D721Med (cell line): ENCODE data around the gene KRT85.

ENCODE experiments used
- DNase-seq: peaks from one replicate; pipeline ENCODE4 v3.0.0; 2011; ENCODE audit warnings: low spot score; ENCODE audit not compliant: insufficient read length
- FAIRE-seq: peaks from 2 replicates; lab custom pipeline; 2011; peaks lifted over from hg19 to GRCh38; lab: Jason Lieb, UNC
- TF ChIP-seq, protein P1 (sequence below): IDR thresholded peaks from 2 replicates; pipeline ENCODE4 v1.5.1; 2012; ENCODE audit warnings: mild to moderate bottlenecking, control low read depth; ENCODE audit not compliant: insufficient read depth; ENCODE audit errors: missing control alignments

The KRT85 gene

DNA sequence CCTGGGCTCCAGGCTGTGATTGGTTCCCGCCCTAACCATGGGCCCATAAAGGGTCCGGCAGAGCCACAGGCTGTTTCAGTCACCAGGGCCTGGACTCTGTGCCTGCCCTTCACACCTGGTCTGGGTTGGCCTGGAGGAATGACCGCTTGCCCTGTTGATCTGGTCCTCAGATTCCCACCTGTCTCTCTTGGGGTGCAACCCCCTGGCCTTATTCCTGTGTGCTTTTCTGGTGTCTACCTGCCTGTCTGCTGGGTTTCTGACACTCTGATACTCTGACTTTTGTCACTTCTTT is 43.2 kb downstream of the KRT85 start:
- TF ChIP-seq, protein P1, sequence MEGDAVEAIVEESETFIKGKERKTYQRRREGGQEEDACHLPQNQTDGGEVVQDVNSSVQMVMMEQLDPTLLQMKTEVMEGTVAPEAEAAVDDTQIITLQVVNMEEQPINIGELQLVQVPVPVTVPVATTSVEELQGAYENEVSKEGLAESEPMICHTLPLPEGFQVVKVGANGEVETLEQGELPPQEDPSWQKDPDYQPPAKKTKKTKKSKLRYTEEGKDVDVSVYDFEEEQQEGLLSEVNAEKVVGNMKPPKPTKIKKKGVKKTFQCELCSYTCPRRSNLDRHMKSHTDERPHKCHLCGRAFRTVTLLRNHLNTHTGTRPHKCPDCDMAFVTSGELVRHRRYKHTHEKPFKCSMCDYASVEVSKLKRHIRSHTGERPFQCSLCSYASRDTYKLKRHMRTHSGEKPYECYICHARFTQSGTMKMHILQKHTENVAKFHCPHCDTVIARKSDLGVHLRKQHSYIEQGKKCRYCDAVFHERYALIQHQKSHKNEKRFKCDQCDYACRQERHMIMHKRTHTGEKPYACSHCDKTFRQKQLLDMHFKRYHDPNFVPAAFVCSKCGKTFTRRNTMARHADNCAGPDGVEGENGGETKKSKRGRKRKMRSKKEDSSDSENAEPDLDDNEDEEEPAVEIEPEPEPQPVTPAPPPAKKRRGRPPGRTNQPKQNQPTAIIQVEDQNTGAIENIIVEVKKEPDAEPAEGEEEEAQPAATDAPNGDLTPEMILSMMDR = no peak
- no peak for FAIRE-seq
- DNase-seq = no peak

DNA sequence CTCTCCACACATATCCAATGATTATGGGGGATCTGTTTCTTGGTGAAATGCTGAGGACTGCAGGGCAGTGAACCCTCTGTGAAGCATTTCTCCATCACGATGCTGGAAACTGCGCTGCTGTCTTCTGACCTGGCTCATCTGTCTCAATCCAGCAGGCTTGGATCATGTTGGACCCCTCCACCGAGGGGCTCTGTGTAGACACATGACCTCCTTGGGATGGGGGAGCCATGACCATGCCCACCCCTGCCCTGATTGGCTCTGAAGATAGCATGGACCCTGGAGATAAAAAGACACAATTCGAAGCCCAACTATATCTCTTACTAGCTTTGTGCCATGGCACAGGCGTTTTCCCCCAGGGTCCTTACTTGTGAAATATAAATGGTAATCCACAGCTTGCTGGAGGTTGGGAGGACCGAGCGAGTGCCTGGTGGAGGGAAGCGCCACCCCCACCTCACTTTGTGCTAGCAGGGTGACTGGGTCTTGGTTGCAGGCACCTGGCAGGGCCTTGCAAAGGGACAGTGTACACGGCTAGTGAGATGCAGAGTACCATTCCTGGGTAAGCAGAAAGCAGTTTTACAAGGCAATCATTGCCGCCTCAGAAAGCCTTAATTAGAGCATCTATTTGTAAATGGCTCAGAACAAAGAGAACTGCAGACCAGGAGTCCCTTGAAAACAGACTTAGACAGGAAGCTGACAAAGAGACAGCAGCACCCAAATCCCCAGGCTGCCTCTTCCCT is 43.7 kb downstream of the KRT85 start:
- TF ChIP-seq, protein P1 = no peak
- FAIRE-seq (no peak), DNase-seq (no peak)

DNA sequence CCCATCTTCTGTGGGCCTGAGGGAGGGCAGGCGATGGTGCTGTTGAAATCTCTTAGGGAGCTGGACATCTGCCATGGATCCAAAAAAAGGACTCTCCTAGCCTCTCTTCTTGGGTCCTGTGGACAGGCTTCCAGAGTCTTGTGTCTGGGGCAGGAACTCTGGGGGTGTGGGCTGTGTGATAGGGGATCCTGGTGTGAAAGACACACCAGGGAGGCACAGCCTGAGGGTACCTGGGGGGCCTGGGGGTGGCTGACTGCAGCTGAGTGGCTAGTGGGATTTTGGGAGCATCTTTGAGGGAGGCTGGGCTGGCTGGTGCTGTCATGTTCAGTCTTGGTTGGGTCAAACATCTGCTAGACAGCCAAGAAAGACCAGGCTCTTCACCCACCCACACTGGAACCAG is 44.3 kb downstream of the KRT85 start:
- no peak for FAIRE-seq
- DNase-seq = no peak
- TF ChIP-seq, protein P1 = no peak

DNA sequence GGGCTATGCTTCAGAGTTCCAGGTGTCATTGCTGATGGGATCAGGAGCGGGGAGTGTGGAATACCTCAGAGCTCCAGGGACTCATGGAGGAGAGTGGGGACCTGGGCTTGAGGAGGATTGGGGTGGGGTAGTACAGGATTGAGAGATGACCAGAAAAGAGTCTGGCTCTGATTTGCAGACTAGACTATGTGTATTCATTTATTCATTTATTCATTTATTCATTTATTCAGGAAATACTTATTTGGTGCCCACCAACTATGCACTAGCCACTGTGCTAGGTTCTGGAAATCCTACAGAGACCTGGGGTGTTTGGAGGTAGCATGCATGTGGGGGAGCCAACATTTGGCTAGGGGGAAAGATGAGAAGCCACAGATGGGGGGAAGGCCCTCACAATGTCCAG is 45.2 kb downstream of the KRT85 start:
- no peak for DNase-seq
- FAIRE-seq = no peak
- TF ChIP-seq, protein P1 = no peak

DNA sequence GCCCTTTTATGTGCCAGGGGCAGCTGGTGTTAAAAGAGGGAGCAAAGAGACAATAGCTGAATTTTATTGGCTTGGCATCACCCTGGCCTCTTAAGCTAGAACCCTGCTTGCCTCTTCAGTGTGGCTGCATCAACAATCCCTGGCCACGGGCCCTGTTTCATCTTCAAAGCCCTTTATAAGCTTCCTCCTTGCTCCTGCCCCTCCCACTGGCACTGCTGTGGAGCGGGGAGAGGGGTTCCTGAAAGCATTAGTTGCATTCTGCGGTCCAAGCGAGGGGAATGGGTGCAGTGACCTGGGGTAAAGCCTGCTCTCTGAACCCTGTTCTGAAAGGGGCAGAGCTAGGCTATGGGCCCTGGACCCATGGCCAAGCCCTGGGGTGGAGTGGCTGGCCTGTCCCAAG is 45.9 kb downstream of the KRT85 start:
- FAIRE-seq (no peak), DNase-seq (no peak)
- TF ChIP-seq, protein P1 = no peak

DNA sequence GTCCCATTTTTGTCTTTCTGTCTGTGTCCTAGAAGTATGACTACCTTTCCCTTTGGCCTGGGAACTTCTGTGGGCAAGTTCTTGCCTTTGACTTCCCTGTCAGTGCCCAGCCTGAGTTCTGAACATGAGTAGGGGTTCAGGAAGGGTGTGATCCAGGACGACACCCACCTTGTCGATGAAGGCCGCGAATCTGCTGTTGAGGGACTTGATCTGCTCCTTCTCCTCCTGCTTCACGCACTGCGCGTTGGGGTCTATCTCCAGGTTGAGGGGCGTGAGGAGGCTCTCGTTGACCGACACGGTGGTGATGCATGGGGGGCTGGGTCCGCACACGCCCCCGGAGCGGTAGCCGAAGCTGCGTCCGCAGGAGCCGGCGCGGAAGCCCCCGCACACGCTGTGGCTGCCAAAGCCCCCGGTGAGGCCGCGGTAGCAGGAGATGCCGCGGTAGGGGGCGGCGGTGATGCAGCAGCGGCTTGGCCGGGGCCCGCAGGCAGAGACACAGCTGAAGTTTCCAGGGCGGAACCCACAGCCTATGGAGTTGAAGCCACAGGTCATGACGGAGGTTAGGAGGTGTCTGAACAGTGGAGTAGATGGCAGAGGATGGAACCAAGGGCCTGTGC is 46.4 kb downstream of the KRT85 start, which contains the start of gene KRT83:
TSS of gene KRT83 (minus strand) at position 615 of the 617 bp plus-strand sequence. CDS start at position 552, 63 bp downstream.
- FAIRE-seq = no peak
- TF ChIP-seq, protein P1 = no peak
- no peak for DNase-seq

DNA sequence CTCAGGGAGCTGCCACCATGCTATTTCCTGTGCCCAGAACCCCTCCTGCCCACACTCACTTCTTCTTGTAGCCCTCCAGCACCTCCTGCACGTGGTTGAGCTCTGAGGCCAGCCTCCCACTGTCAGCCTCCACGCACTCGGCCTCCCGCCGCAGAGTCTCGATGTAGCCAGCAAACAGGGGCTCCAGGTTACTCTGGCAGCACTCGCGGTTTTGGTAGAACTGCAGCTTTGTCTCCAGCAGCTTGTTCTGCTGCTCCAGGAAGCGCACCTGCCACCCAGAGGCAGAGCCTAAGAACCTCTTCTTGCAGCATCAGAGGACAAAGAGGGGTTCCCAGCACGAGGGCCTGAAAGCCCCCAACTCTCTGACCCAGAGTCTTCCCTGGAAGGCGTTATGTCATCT is 48.2 kb downstream of the KRT85 start:
- FAIRE-seq = no peak
- TF ChIP-seq, protein P1 = no peak
- DNase-seq = no peak
